ENCODE data around the gene CALB2.

The CALB2 gene

DNA sequence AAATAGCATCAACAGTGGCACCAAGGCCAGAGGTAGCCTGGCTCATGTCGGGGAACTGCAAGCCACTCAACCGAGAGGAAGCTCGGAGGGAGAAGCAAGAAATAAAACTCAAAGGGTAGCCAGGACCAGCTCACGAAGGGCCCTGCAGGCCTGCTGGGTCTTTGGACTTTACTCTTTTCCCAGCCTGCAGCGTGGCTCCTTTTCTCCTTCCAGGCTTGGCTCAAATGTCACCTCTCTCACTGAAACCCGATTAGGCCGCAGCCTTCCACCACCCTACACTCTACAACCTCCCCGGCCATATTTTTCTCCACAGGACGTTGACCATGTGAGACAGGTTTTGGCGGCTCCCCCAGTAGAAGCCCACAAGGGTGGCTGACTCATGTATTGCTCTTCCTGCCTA lies 38.1 kb downstream of the CALB2 start:
- no peak for FAIRE-seq

DNA sequence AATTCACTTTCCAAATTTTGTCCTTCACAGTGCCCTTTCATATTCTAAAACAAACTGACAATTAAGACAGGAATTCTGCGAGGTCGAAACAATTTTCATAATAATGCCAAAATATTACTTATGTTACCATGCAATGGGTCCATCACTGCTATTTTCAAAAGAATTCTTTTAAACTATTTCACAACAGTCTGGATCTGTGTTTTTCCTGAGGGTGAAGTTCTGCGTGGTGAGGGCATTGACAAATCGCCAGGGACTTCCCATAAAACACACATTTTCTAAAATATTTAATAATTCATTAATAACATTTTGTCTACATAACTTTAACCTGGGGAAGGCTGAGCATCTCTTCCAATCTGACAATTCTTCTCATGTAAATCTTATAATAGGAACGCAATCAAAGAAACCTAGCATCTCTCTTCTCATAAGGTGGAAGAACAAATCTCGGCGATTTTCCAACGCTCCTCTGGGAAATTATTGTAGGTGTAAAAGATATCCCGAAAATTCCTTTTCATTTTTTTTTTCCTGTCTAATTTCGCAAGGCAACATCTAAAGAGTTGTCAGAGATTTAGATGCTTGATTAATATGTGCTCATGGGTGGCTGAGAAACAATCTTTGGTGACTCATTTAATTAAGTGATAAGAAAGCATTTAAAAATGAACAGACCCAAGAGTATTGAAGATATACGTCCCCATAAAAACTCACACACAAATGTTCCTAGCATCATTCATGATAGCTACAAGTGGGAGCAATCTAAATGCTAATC lies 41.5 kb downstream of the CALB2 start:
- FAIRE-seq, result no peak

DNA sequence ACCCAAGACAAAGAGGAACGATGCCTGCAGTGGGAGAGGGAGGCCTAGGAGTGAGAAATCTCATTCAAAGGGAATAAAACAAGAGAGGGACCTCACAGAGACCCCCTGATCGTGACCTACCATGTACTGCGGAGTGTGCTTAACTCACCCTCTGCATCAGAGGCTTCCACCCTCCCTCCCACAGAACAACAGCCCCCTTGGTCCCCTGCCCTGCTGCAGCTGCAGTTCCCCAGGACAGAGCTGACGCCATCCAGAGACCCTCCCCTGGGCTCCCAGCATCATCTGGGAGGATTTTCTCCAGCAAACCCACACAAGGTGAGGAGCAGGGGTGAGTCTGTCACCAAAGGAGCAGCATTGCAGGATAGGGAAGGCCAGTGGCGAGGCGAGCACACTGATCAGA lies 43.5 kb downstream of the CALB2 start:
- FAIRE-seq, result no peak

DNA sequence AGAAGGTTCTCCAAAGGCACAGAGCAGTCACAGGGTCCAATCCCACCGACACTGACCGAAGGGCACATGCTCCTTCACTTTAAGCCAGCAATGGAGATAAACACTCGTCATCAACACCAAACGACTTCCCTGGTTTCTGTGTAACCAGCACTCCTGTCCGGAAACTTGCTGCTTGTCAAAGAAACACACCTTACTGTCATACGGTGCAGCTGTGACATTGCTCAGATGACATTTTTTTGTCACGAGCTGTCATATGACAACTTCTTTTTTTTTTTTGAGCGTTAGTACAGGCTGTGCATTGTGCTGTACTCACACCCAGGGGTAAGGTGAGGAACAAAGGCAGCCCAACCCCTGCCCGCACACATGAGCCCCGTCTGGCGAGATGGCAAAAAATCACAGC lies 44.2 kb downstream of the CALB2 start:
- FAIRE-seq, result no peak

DNA sequence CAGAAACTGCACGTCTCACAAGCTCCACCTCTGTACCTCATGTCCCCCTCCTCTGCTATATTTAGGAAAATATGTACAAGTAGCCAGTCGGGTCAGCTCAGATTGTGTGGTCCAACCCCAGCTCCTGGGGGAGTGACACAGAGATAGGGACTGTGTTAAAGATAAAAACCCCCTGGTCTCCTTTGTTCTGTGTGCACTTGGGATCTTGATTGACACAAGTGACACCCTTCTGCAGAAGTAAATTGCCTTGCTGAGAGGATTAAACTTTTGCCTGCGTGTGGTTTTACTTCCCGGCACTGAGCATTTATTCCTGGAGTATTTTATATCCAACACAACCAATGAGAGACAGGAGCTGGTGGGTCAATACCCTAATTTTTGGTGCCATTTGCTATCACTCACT lies 45.8 kb downstream of the CALB2 start:
- no peak for FAIRE-seq

DNA sequence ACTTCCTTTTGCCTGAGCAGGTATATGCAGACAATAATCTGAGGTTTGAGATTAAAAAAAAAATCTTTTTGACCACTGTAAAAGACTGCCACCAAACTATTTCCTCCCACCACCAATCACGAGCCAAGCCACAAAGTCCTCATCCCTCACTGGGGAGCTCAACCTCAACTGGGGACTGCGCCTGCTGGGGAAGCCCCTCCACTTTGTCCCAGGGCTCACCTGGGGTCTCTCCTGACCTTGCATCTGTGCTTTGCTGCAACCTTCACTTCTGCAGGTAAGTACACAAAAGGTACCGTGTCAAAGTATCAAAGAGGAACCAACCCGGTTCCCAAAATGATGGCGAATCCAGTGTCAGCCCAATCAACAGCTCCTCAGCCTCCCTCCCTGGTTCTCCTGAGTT lies 47.8 kb downstream of the CALB2 start:
- FAIRE-seq, result no peak

DNA sequence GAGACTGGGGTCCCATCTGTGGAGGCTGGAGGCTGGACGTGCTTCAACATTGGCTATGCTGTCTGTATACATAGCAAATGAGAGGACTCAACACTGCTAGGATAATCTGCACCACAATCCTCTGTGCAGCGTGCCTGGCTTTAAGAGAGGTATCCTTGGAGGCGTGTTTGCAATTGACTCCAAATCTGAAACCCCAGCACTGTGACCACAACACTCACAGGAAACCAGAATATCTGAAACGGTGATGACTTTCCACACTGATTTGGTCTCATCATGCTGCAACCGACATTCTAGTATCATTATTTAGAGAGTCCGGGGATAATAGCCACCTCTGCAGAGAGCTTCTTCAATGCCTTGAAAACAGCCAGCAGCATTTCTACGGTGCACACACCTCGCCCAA lies 48.2 kb downstream of the CALB2 start:
- no peak for FAIRE-seq

DNA sequence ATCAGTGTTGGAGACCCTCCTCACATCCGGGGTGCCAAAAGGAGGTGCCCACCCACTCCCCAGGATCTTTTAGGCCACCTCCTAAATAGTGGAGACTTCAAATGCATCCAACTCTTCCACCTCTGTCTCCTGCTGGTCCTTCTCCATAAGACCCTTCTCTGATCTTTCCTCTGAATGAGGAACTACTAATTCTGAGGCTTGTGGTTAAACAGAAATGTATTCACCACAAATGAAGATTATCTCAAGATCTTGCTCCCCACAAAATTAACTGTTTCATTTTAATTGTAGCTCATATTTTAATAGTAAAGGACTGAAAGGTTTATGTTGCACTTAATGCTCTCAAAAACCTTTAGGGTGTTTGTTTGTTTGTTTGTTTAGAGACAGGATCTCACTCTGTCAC lies 49.2 kb downstream of the CALB2 start:
- FAIRE-seq, result no peak

DNA sequence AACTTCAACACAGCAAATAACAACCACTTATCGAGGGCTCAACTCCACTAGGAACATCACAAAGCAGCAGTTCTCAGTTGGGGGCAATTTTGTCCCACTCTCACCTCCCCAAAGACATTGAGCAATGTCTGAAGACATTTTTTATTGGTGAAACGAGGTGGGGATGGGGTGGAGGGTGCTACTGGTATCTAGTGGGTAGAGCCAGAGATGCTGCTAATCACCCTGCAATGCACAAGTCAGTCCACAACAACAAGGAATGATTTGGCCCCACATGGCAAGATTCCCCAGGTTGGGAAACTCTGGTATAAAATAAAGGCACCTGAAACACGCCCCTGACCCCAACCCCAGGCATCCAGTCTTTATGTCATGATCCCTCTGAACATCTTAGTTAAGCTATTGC lies 50.0 kb downstream of the CALB2 start:
- no peak for FAIRE-seq

DNA sequence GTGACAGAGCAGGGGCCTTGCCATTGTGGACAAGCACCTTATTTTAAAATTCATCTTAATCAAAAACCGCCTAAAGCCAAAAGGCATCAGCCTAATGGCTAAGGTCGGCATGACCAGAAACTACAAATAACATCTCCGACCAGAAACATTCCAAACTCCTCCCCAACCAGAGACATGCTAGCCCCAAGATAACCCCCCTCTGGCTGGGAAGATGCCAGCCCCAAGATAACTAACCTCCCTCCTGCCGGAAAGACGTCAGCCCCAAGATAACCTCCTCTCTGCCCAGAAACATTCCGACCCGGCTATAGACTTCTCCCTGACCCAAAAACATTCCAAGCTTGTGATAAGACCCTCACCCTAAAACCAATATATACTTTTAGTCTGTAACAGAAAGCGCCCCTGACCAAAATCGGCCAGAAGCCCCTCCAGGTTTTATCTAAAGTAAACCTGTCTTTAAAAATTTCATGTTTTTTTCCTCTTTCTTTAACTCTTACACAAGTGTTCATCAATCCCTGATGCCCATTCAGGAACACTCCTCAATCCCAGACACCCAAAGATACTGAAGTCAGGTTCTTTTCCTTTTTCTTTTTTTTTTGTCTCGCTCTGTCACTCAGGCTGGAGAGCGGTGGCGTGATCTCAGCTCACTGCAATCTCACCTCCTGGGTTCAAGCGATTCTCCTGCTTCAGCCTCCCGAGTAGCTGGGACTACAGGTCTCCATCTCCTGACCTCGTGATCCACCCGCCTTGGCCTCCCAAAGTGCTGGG lies 50.7 kb downstream of the CALB2 start:
- FAIRE-seq, result no peak

DNA sequence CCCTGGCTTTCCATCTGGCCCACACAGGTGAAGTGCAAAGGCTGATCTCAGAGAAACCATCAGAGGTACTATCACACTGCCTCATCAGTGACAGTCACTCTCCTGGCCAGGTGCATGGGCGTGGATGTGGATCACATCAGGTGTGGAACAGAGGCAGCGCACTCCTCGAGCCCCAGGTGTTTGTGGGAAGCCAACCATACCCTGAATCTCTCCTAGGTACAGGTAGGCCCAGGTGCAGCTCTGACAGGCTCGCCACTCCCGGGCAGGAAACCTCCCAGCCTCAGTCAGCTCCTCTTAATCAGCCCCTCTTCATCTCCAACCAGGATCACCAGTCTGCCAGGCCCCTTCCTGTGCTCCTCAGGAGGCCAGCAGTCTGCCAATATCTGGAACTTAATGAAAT lies 51.6 kb downstream of the CALB2 start:
- no peak for FAIRE-seq

DNA sequence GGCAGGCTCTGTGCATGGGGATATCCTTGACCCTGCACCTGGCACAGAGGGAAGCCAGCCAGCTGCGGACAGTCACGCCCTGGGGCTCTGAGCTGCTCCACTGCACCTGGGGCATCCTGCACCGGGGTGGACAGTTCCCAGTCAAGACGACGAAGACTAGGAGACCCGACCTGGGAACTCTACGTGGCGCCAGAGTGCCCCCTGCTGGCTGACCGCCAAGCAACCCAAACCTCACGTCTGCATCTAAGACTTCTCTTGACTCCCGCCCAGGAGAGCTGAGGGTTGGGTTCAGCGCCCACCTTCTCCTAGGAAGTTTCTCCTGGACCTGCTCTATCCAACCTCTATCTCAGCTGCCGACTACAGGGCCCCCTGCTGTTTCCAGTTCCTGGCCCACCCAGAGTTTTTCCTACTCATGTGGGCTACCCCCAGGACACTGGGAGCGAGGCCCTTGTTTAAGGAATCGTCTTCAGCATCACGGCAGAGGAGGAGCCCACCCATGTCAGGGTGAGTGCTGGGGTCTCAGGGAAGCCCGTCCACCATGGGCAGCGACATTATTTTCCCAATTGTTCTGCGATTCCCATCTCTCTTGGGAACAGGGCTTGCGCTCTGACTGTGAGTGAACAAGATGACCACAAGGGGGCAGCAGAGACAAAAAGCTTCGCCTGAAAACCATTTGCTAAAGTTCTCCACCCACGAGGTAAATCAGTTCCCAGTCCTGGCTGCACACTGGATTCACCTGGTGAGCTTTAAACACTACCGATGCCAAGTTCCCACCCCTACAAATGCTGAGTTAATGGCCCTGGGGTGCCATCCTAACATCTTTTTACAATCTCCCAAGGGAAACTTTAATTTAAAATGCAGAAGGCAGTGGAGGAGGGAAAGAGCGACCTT lies 54.0 kb downstream of the CALB2 start:
- FAIRE-seq, result no peak

DNA sequence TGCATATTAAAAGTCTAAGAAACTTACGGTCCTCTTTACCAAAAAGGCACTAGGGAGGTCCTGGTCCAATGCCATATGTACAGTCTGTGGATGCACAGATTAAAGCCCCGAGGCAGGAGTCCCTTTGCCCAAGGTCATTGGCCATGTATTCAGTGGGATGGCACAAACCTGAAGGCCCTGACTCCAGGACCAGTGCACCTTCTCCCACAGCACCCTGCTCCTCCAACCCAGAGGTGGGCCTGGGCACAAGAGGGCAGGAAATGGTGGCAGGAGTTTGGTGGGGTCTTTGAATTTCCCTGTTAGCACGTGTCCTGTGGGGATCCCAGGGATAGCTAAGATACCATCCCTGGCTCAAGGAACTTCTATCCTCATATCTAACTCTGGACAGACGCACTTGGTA lies 54.8 kb downstream of the CALB2 start:
- FAIRE-seq, result no peak

DNA sequence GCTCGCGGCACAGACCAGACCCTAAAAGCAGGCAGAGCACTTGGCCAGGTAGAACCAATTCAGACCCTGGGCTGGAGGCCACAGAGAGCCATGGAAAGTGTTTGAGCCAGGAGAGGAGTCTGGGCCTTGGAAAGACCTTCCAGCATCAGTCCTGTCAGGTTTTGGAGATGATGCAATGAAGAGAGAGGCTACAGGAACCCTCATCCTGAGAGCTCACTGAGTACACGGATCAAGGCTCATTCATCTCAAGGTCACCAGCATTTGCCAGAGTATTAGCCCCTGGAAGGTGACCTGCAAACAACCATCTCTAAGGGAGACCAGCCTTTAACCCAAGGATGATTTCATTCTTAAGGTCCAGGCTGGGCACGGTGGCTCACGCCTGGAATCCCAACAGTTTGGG lies 55.5 kb downstream of the CALB2 start:
- FAIRE-seq, result no peak

DNA sequence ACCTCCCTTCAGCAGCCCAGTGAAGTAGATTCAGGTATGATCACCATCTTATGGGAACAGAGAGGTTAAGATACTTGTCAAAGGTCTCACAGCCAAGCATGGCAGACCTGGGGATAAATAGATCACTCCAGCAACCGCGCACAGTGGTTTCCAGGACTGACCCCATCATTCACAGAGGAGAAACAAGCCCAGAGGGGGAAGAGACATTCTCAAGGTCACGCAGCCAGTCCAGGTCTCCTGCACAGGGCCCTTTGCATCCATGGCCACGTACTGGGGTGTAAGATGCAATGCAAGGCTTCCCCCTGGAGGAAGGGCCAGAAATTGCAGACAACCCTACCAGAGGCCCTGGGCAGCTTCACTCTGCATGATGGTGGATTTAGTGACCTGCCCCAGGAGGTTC lies 63.4 kb downstream of the CALB2 start:
- FAIRE-seq, result no peak

DNA sequence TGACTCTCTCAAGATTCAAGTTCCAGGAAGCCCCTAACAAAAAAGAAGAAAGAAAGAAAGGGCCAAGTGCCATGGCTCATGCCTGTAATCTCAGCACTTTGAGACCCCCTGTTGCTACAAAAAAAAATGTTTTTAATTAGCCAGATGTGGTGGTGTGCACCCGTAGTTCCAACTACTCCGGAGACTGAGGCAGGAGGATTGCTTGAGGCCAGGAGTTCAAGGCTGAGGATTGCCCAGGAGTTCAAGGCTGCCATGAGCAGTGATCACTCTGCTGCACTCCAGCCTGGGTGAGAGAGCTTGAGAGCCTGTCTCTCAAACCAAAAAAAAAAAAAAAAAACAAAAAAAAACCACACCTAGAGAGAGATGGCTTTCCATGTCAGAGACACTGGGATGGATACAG lies 64.5 kb downstream of the CALB2 start:
- FAIRE-seq, result no peak

DNA sequence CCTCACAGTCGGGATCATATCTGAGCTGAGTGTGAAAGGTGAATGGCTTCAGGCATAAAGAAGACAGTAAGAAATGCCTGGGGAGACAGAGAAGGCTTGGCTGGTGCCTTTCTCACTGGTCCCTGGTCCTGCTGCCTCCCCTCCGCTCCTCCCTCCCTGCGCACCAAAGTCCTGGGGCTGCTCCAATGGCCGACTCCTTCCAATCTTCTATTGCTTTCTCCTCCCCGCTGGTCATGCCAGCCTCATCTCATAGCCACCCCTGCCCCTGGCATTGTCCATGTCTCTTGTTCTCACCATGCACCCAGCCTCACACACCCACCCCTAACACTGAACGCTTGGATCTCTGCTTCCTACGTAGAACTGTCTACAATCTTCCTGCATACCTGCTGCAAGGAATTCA lies 65.3 kb downstream of the CALB2 start:
- no peak for FAIRE-seq

DNA sequence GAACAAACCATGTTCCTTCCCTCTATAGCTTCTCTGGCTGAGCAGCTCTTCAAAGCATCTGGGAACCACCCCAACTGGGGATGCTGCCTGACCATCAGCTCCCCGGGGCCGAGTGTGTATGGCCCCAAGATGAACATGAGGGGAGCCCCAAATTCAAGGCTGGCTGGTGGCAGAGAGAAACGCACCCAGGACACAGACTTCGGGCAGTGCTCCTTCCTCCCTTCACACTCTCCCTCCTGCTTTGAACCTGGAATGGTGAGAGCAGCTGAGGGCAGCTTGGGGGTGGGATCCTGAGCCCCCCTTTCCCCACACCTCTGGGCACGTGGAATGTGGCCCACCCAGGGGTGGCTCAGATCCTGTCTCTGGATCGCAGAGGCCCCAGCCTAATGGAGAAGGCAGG lies 66.1 kb downstream of the CALB2 start:
- no peak for FAIRE-seq

DNA sequence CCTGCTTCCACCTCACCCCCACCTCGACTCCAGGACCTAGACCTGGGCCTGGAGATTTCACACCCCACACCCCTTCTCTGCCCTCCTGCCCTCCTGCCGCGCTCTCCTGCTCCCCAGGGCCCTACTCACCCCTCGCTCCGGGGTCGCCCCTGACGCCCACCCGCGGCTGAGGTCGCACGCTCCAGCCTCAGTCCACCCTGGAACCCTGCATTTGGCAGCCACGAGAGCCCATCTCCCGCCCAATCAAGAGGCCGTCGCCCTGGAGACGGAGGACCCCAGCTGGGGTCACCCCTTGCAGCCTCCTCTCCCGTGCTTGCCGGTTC lies 67.2 kb downstream of the CALB2 start:
- no peak for FAIRE-seq

DNA sequence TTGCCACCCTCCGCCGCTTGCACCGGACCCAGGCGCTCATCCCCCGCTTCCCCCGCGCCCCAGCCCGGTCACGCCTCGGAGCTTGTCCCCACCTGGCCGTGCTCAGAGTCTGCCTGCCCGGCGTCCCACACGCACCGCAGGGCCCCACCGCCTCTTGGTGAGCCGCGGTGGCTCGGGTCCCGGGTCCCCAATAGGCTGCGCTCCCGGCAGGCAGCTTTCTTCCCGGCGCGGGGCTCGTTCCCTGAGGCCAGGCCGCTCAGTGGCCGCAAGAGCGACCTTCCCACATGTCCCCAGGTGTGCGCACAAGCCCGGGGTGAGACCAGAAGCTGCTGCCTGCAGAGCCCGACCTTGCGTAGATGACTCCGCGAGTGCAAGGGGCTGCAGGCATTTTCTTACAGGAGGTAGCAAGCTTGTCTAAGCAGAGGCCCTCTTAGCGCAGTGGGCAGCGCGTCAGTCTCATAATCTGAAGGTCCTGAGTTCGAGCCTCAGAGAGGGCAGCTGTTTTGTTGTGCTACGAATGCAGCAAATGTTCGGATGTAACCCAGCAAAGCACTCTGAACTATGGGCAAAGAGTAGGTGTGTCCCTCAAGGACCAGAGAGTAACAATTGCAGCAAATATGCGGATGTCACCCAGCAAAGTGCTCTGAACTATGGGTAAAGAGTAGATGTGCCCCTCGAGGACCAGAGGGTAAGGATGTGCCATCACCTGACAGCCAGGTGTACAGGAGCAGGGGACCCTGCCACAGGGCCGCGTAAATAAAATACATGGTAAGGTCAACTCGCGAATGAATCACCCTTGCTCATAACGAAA lies 67.8 kb downstream of the CALB2 start:
- no peak for FAIRE-seq

DNA sequence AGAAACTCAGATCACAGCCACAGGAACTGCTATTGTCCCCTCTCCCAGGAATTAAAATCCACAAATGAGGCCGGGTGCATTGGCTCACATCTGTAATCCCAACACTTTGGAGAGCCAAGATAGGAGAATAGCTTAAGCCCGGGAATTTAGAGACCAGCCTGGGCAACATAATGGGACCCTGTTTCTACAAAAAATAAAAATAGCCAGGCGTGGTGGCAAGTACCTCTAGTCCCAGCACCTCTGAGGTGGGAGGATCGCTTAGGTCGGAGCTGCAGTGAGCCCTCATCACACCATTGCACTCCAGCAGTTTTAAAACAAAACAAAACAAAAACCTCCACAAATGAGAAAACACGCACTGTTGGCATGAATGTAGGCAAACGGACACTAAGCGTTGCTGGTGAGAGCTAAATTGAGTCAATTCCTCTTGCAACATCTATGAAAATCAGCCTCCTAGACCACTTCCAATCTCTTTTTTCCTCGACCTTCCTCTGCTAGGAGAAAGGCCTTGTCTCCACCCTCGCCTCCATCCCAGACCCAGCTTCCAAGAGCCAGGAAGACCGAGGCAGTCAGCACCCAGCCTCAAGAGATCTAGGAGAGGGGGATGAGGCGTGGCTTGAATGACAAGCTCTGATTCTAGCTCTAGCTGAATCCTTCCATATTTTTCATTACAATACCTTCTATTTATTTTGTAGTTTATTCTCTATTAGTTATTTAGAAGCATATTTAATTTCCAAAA lies 68.5 kb downstream of the CALB2 start:
- no peak for FAIRE-seq

DNA sequence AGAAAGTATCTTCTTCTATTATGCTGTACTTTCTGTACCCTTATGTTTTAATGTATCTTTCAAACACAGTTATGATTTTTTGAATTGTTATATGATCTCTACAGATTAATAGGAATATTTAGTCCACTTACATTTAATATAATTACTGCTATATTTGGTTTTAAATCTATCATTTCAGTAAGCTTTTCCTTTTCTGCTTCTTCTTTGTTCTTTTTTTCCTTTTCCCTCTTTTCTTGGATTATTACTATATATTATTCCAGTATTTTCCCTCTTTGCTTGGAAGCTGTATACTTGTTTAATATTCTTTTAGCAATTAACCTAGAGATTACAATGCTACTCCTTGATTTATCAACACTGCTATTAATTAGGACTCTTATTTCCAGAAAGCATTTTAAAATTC lies 69.9 kb downstream of the CALB2 start:
- FAIRE-seq, result no peak
